ENCODE results near the gene WDR91.

The WDR91 gene

GRCh38 chr7:135201350-135201749 lies 10.0 kb downstream of the WDR91 start:
- no peak for DNase-seq (ENCODE audit: low read depth)
- no peak overlapping the region for H3K4me3 ChIP-seq (ENCODE audit: control insufficient read depth, low read depth, low read length)
- no peak for TF ChIP-seq CTCF (conservative IDR thresholded peaks at IDR 0.05; ENCODE audit: control insufficient read depth, insufficient read depth, low read depth, low read length)

DNA sequence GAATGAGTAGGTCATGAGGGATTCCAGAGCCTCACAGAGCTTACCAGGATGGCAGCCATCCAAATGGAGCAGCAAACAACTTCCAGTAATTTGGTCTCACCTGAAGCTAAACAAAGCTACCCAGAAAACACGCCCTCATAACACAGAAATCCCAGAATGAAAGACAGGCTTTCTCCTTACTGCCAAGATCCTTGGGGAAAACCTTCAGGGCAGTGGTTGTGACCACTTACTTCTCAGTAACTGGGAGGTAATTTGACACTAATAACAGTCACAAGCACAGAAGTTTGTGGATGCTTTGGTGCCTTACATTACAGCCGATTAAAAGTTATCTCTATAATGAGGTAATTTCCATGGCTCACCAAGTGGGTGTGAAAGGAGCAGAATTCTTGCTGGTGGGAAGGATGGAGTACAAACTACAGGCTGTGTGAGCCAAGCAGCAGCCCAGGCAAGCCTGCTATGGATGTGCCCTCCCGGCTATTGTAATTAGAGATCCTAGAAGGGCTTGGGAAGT lies 10.4 kb downstream of the WDR91 start:
- no peak for TF ChIP-seq CTCF (conservative IDR thresholded peaks at IDR 0.05; ENCODE audit: control insufficient read depth, insufficient read depth, low read depth, low read length)
- H3K4me3 ChIP-seq (ENCODE audit: control insufficient read depth, low read depth, low read length) = no peak overlapping the region
- DNase-seq (ENCODE audit: low read depth) = no peak

GRCh38 chr7:135199439-135199838 lies 11.9 kb downstream of the WDR91 start:
- no peak for TF ChIP-seq CTCF (conservative IDR thresholded peaks at IDR 0.05; ENCODE audit: control insufficient read depth, insufficient read depth, low read depth, low read length)
- no peak for DNase-seq (ENCODE audit: low read depth)

DNA sequence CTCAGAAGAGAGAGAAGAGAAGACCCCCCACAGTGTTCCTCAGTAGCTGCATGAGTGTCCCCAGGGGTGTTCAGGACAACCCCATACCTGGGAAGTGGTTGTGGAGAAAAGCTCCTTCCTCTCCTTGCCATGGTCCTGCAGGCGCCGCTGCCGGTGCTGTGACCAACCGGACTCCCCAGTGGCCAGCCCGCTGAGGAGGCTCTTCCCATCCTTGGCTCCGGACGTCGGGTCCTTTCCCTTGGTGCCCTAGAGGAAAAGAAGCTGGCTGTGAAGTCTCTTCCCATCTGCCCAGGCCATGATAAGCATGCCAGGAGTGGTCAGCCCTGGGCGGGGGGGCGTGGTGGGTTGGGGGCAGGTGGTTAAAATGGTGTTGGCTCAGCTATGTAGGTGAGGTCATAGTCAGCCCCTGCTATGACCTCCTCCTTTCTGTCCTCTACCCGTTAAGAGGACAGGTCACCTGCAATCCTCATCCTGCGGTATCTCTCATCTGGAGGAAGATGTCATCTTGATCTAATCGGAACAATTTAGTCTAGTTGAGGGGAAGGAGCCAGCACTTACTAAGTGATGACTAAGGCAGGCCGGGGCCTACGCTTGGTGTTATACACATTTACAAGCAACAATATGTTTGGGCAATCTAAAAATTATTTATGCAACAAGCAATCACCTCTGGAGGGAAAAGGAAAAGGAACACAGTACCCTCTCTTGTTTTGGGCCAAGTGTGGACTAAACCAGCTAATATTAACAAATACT lies 13.2 kb downstream of the WDR91 start:
- no peak for TF ChIP-seq CTCF (conservative IDR thresholded peaks at IDR 0.05; ENCODE audit: control insufficient read depth, insufficient read depth, low read depth, low read length)
- H3K4me3 ChIP-seq (ENCODE audit: control insufficient read depth, low read depth, low read length) = no peak overlapping the region
- DNase-seq (ENCODE audit: low read depth) = peak; percentile 85

More at GRCh38 chr7:135199439-135199838, 11.9 kb downstream of the WDR91 start:
- no peak overlapping the region for H3K4me3 ChIP-seq (ENCODE audit: control insufficient read depth, low read depth, low read length)

GRCh38 chr7:135197343-135197742 lies 14.0 kb downstream of the WDR91 start:
- no peak for DNase-seq (ENCODE audit: low read depth)
- TF ChIP-seq CTCF (conservative IDR thresholded peaks at IDR 0.05; ENCODE audit: control insufficient read depth, insufficient read depth, low read depth, low read length) = no peak
- no peak overlapping the region for H3K4me3 ChIP-seq (ENCODE audit: control insufficient read depth, low read depth, low read length)

GRCh38 chr7:135195968-135196629 lies 15.2 kb downstream of the WDR91 start:
- H3K4me3 ChIP-seq (ENCODE audit: control insufficient read depth, low read depth, low read length) = no peak overlapping the region
- DNase-seq (ENCODE audit: low read depth) = no peak
- TF ChIP-seq CTCF (conservative IDR thresholded peaks at IDR 0.05; ENCODE audit: control insufficient read depth, insufficient read depth, low read depth, low read length) = no peak
